Fibroblast of the conjunctiva (primary cell): ENCODE data around the gene LBHD2.

Experiments used
- DNase-seq: peaks from one replicate; pipeline ENCODE4 v3.0.0-alpha.2; 2010; ENCODE audit warnings: low read depth

Gene LBHD2

DNA sequence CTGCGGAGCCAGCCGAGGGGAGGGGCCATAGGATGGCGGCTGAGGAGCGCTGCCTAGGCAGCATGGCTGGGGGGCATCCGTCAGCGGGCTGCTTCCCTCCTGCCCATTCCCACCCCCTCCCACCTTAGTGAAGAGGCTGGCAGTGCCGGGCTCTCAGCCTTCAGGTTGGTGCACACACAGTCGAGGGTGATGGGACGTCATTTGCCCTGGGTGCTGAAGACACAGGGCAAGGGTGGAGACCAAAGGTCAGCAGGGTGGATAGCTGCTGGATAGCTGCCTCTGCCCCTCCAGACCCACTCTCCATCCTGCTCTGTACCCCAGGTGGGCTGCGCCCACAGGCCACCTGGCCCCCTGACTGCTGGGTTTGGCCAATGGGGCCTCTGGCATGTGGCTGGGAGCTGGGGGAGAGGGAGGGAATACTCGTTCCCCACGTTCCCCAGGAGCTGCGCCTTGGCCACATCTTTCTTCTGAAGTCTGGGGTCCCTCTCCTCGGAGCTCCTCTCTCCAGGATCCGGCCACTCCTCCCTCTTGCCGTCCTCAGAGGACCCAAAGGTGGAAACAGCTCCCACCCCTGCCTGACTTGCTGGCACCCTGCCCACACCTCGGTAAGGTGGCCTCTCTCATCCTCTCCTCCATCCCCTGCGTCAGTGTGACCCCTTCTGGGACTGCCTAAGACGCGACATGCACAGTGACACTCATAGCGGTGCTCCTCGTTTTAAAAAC, 15.5 kb upstream of the LBHD2 start:
- no peak for DNase-seq

- no peak for DNase-seq
Measured at GRCh38 chr14:103070263-103070885, 13.6 kb upstream of the LBHD2 start.

GRCh38 chr14:103070971-103071542, 13.0 kb upstream of the LBHD2 start:
- DNase-seq = no peak

DNA sequence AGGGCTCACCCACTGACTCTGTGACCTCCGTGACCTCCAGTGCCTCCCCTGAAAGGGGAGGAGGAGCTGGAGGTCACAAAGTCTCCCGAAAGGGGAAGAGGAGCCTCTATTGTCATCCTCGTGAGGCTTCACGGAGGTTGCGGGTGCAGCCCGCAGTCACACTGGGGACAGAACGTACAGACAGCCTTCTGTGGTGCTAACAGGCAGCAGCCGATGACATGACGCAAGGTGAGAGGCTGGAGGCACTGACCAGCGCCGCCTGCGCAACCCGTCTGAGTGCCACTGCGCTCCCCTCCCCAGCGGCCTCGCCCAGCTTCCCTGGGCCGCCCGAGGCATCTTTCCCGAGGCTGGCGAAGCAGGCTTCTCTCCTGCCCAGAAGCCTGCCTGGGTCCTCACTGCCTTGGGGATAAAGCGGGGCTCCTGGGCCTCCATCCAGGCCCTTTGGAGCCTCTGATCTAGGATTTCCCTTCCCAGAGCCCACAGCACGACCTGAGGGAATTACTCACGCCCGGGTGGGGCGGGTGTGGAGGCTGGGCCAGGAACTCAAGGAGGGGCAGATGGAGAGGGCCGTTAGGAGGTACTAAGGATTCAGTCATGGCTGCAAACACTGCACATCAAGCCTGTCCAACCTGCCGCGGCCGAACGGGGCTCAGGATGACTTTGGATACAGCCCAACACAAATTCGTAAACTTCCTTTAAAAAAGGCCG, 12.3 kb upstream of the LBHD2 start:
- DNase-seq = no peak

DNA sequence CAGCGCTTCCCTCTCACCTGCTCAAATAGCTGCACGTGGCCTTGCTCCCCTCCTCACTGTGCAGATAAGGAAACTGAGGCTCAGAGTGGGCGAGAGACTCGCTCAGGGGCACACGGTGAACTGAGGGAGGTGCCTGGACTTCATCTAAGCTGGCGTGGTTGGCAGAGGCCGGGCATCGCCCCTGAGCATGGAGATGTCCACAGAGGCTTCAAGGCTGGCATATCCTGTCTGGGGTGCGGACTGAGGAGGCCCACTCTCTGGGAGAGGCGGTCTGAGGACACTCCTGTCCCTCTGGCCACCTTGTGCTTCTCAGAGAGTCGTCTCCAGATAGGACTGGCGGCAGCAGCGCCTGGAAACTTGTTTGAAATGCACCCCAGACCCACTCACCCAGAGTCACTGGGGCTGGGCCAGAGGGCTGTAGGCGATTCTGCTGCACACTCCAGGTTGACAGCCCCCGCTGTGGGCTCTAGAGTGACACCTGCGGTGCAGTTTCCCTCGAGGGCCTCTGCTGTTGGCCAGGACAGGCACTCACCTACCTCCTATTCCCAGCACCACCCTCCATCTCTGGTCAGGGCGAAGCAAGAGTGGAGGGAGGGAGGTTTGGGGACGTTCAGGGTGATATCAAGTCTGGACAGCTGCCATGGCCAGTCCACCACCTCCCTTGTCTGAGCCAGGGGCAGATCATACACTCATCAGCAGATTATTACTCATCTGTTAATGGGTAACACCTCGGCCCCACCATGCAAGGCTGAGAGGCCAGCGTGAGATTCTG, 11.2 kb upstream of the LBHD2 start:
- DNase-seq = no peak

DNA sequence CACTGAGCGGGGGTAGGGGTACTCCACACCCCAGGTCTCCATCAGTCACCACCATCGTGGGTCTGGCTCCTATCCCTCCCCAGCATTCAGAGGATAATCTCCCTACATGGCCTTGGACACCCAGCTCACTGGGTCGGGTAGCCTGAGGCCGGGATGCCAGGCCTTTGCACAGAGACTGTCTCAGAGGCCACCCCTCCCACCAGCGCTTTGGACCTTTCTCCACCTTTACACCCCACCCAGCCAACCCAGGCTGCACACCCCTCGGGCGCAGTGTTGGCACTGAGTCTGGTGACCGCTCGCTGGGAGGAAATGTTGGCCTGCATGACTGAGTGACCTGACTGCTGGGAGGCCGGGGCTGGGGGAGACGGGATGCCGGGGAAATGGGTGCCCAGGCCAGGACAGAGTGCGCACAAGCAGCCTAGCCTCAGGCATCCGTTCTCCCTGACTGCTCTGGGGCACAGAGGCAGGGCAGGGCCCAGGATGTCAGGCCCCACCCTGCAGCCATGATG, 10.6 kb upstream of the LBHD2 start:
- DNase-seq = no peak

- no peak for DNase-seq
Measured at GRCh38 chr14:103073876-103074728, 9.9 kb upstream of the LBHD2 start.

DNA sequence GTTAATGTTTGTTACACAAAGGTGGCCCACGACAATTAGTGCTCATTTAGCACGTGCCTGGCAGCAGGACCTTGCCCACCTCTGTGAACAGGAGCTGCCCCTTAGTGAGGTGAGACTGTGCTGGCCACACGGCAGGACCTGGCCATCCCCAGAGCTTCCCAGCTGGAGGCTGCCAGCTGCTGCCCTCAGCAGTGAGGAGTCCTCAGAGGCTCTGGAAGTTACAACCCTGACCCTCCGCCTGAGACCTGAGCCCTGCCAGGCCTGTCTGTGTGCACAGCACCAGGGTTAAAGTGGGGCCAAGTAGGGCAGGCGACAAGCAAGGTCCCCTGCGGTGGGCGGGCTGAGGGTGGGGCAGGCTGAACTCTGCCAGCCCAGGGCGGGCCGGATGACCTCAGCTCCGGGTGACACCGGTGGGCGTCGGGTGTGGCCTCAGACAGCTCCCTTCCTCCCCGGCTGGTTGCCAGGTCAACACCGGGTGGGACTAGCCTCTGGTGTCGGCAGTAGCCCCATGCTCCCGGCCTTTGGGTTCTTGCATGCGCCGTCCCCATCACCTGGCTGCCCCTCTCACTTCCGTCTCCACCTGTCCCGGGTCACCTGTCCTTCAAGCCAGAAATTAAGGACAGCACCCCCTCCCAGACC, 9.2 kb upstream of the LBHD2 start:
- DNase-seq = no peak

GRCh38 chr14:103078420-103078749, 5.6 kb upstream of the LBHD2 start:
- peak; percentile 71 for DNase-seq

DNA sequence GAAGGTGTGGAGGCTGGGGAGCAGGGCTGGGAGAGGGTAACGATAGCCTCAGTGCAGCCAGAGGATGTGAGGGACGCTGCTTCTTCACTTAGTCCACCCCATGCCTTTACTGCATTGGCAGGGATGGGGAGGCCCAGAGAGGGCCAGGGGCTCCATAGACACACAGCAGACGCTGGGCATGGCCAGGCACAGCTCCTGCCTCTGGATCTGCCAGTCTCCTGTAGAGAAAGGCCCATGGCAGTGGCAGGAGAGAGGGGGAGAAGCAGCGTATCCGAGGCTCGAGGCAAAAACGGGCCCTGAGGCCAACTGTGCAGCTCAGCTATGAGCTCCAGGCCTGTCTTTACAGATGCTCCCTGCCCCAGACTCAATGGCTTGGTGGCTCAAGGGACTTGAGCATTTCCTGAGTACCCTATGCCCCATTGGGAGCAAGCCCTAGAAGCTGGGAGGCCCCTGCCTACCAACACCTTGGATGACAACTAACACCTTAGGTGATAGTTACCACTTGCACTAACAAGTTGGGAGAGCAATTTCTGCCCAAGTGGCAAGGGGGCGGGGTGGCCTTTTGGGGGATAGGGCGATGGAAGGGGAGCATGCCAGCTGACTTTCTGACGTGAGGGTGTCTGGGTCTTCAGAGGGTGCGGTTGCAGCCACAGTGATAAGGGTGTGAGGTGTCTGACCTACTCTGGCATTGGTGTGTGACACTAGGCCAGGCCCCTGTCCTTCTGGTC, 5.0 kb upstream of the LBHD2 start:
- DNase-seq = no peak

DNA sequence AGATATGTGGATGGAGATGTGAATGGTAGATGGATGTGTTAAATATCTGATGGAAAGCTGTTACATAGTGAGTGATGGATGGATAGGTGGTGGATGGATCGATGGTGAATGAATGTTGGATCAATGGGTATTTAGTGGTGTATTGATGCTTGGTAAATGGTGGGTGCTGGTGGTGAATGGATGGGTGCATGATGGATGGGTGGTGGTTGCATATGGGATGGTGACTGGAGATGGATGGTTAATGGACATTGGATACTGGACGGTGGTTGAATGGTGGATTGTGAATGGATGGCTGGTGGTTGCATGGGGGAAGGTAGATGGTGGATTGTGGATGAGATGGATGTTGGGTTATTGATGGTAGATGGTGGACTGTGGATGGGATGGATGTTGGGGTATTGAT, 2.1 kb upstream of the LBHD2 start:
- no peak for DNase-seq

DNA sequence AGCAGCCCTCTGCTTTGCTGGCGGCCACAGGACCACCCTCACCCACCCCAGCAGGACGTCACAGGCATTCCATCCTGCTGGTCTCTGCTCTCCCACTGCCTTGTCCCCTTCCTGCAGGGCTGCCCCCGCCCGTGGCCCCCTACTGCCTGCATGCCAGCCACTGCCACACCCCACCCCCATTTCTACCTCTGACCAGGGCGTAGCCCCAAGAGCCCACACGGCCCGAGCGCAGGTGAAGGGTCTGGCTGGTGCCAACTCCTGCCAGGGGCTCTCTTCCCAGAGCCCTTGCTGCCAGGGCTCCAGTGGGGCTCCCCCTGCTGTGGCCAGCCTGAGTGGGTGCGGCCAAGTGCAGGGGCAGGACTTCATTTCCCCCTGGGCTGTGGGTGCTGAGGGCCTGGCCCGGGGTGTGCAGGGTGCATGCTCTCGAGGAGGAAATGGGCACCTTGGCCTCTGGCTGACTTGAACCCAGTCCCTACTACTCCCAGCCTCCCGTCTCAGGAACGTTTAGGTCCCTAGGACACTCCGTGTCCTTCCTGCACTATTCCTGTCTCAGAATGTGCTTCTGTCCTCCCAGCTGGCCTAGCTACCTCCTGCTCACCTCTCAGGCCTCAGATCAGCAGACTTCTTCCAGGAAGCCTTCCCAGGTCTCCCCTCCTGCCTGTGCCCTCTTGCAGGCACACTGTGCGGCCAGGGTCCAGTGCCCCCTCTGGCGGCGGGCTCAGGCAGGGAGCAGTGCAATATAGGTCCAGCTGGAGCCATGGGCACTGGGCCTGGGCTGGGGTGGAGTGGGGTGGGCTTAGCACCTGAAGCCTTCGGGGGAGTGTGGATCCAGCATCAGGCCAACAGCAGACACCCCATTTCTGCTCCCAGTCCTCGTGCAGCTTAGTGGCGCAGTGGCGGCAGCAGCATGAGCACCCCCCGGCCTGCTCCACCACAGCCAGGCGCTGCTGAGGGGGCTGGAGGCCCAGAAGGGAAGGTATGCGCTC, 1.4 kb downstream of the LBHD2 start:
- DNase-seq = no peak

DNA sequence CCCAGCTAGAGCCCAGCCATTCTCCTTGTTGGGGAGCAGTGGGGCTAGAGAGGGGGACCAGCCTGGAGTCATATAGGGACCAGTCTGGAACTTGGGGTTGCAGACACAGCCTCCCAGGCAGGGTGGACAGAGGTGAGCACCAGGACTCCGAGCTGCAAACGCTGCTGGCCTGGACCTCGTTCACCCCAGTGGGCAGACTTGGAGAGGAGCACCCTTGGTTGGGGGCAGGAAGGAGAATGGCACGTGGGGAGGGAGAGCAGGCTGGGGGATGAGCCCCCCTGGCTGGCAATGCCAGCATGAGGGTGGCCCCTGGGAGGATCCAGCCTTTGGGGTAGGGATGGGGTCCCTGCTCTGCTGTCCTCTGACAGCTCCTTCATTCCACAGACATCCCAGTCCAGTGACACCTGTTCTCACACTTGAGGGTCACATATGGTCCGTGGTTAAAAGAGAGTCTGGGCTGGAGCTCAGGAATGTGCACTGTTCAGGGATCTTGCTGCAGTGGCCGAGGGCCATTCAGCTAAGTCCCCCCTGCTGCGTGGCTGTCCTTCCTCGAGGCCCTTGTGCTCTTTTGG, 2.8 kb downstream of the LBHD2 start:
- DNase-seq = no peak

DNA sequence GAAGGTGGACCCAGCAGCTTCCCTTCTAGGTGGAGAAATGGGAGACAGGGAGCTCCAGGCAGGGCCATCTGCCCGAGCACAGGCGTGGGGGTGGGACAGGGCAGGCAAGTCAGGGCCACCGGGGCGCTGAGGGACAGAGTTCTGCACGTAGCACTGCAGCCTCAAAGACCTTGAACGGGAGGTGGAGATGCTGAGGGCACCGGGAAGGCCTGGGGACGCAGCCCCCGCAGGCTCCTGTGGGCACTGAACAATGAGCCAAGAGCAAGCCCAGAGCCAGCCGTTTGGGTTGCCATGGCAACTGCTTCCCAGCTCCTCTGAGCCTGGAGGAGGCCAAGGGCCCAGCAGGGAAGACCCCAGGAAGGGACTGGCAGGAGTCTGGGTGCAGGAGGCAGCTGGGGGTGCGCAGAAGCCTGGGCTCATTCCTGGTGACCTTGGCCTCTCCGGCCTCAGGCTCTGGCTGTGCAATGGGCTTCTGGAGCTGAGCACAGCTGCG, 3.4 kb downstream of the LBHD2 start:
- DNase-seq = no peak

GRCh38 chr14:103088921-103089320, 4.9 kb downstream of the LBHD2 start:
- DNase-seq = no peak

- DNase-seq = no peak
Measured at GRCh38 chr14:103089386-103090335, 5.7 kb downstream of the LBHD2 start.

DNA sequence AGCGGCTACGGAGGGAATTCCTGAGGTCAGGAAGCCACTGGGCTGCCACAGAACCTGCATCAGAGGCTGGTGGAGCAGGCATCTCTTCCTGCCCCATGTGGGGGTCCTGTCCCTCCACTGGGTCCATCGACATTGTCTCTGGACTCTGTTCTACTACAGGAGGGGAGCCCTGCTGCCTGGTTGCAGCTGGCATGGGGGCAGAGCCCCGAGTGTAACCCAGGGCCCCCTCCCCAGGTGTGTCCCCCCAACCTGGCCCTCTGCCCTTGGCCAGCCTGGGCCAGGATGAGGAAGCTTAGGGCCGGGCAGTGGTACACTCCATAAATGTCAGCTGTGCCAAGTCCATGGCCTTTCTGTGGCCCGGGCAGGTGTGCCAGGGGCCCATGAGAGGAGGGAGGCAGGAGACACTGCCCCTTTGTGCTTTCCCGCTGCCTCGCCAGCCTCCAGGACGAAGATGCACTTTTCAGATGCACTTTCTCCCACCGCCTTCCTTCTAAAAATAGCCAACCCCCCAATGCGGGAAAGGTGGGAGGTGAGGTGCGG, 6.5 kb downstream of the LBHD2 start:
- DNase-seq = no peak
